AG09309 (cell line): ENCODE data around the gene TMEM135.
A peak's percentile ranks its signal among the peaks of the same experiment; 100 is the strongest.

Source experiments
- DNase-seq: peaks from one replicate; pipeline ENCODE4 v3.0.0-alpha.2; 2010; ENCODE audit warnings: low read depth
- H3K4me3 ChIP-seq: 2 replicates; pipeline ENCODE4 v1.5.1; 2011; ENCODE audit warnings: mild to moderate bottlenecking, low read depth, low read length, moderate library complexity; ENCODE audit not compliant: control insufficient read depth
- CTCF ChIP-seq: IDR thresholded peaks from 2 replicates; pipeline ENCODE4 v1.5.1; 2011; ENCODE audit warnings: mild to moderate bottlenecking, low read depth, low read length, inconsistent platforms; ENCODE audit not compliant: insufficient read depth, control insufficient read depth; ENCODE audit errors: missing control alignments

The TMEM135 gene

GRCh38 chr11:87033561-87033960, 4.2 kb upstream of the TMEM135 start:
- no peak overlapping the region for H3K4me3 ChIP-seq
- no peak for TF ChIP-seq CTCF
- no peak for DNase-seq

- H3K4me3 ChIP-seq = no peak overlapping the region
- no peak for TF ChIP-seq CTCF
- no peak for DNase-seq
These were observed 1.7 kb upstream of the TMEM135 start for GRCh38 chr11:87035976-87036583.

- no peak for TF ChIP-seq CTCF
These were observed 831 bp upstream of the TMEM135 start for GRCh38 chr11:87036756-87037449.

GRCh38 chr11:87038235-87038977, 672 bp downstream of the TMEM135 start:
- TF ChIP-seq CTCF = no peak
- peak overlapping the region; percentile 86 for H3K4me3 ChIP-seq
- DNase-seq = no peak

More at GRCh38 chr11:87036756-87037449, 831 bp upstream of the TMEM135 start:
- H3K4me3 ChIP-seq = peak overlapping the region; percentile 86
- DNase-seq = no peak

GRCh38 chr11:87039371-87039770, 1.6 kb downstream of the TMEM135 start:
- no peak for DNase-seq
- TF ChIP-seq CTCF = no peak
- no peak overlapping the region for H3K4me3 ChIP-seq

GRCh38 chr11:87043894-87044293, 6.2 kb downstream of the TMEM135 start:
- no peak for DNase-seq
- H3K4me3 ChIP-seq = no peak overlapping the region
- no peak for TF ChIP-seq CTCF
